Measurements from ENCODE around the gene CIAO3. TPM values are rescaled to one million over a fixed set of nuclear protein-coding genes. Genes with fewer than 3 reads are reported as not detected.
"Not testable (repeated sequence)": the region's sequence is repeated elsewhere in the genome, so short reads cannot be mapped to it uniquely, and the experiment has no call there.

Gene CIAO3
- total RNA-seq, 1 donor from 2014 or later, result 39.2 TPM

- no peak for DNase-seq (ENCODE audit: low read depth)
Observed at GRCh38 chr16:694863-695354, 45.9 kb downstream of the CIAO3 start.

GRCh38 chr16:694187-694862, 46.5 kb downstream of the CIAO3 start:
- no peak for DNase-seq (ENCODE audit: low read depth)

GRCh38 chr16:693766-694165, 47.0 kb downstream of the CIAO3 start:
- DNase-seq (ENCODE audit: low read depth), result no peak

- no peak for DNase-seq (ENCODE audit: low read depth)
Observed at GRCh38 chr16:693364-693763, 47.4 kb downstream of the CIAO3 start.

GRCh38 chr16:692356-693108, 48.3 kb downstream of the CIAO3 start:
- no peak for DNase-seq (ENCODE audit: low read depth)

GRCh38 chr16:691242-691641, 49.6 kb downstream of the CIAO3 start:
- DNase-seq (ENCODE audit: low read depth), result not testable (repeated sequence)

GRCh38 chr16:689175-689897, 51.5 kb downstream of the CIAO3 start:
- no peak for DNase-seq (ENCODE audit: low read depth)

GRCh38 chr16:687499-687898, 53.3 kb downstream of the CIAO3 start:
- no peak for DNase-seq (ENCODE audit: low read depth)

- no peak for DNase-seq (ENCODE audit: low read depth)
Observed at GRCh38 chr16:686459-687260, 54.1 kb downstream of the CIAO3 start.

GRCh38 chr16:685967-686366, 54.8 kb downstream of the CIAO3 start:
- peak; percentile 49 for DNase-seq (ENCODE audit: low read depth)

- DNase-seq (ENCODE audit: low read depth), result no peak
Observed at GRCh38 chr16:684961-685696, 55.7 kb downstream of the CIAO3 start.

- DNase-seq (ENCODE audit: low read depth), result peak; percentile 96
Observed at GRCh38 chr16:684071-684794, 56.6 kb downstream of the CIAO3 start, which contains the start of gene JMJD8. Gene JMJD8 (minus strand): TSS chr16:684334. CDS start chr16:684319, 15 bp downstream.

- no peak for DNase-seq (ENCODE audit: low read depth)
Observed at GRCh38 chr16:683396-684070, 57.3 kb downstream of the CIAO3 start.

- no peak for DNase-seq (ENCODE audit: low read depth)
Observed at GRCh38 chr16:682493-683395, 58.1 kb downstream of the CIAO3 start.

- DNase-seq (ENCODE audit: low read depth), result peak; percentile 34
Observed at GRCh38 chr16:681746-682427, 58.9 kb downstream of the CIAO3 start.

GRCh38 chr16:680967-681745, 59.6 kb downstream of the CIAO3 start:
- DNase-seq (ENCODE audit: low read depth), result no peak

GRCh38 chr16:680625-680945, 60.2 kb downstream of the CIAO3 start:
- DNase-seq (ENCODE audit: low read depth), result no peak
